SK-N-DZ (cell line): ENCODE measurements around the gene DDX10.

Experiments
- DNase-seq: peaks from one replicate; pipeline ENCODE4 v3.0.0-alpha.2; 2015; ENCODE audit warnings: low spot score

The DDX10 gene

GRCh38 chr11:108654994-108655631 is 9.8 kb upstream of the DDX10 start:
- peak; percentile 18 for DNase-seq

GRCh38 chr11:108662700-108663099 is 2.2 kb upstream of the DDX10 start:
- no peak for DNase-seq

GRCh38 chr11:108663154-108663877 is 1.6 kb upstream of the DDX10 start:
- DNase-seq = no peak

DNA sequence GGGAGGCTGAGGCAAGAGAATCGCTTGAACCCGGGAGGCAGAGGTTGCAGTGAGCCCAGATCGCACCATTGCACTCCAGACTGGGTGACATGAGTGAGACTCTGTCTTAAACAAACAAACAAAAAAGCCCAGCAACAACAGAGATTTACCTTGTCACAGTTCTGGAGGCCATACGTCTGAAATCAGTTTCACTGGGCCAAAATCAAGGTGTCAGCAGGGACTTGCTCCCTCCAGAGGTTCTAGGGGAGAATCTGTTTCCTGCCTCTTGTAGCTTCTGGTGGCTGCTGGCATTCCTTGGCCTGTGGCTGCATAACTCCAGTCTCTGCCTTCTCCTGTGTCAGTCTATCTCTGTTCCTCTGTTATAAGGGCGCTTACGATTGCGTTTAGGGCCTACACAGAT is 1.5 kb downstream of the DDX10 start:
- DNase-seq = no peak

- DNase-seq = no peak
These were observed 4.4 kb downstream of the DDX10 start for GRCh38 chr11:108669286-108669685.

GRCh38 chr11:108669711-108670110 is 4.8 kb downstream of the DDX10 start:
- no peak for DNase-seq

DNA sequence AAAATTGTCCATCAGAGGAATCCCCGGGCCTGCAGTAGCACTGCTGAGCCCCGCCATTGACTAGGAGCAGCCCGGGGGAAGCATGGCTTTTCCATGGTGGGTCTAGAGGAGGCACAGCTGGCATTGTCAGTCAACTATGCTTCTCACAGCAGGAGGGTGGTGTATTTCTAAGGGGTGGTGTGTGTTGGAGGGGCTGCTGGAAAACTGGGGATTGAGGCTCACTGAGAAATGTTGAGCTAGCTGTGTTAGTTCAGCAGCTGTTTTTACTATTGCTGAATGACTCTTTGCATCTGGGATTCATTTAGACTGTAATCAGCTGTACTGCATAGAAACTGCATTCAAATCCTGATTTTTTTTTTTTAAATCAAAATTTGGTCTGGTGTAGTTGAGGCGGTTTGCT is 5.6 kb downstream of the DDX10 start:
- no peak for DNase-seq

DNA sequence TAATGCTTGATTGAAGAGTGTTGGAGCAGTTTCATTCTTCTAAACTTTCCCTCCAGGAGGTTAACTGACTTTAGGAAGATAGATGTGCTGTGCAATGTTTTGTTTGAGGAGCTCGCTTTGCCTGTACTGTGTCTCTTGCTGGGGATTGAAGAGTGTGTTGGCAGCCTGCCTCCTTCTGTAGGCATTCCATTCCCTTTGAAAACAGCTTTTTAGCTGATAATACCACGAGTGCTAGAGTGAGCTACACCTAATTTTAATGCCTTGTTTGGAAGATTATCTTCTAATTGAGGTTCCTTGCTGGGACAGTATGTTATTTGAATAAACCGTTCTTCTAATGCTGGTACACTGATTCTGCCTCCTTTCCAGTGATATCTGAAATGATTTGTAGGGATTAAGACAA is 7.2 kb downstream of the DDX10 start:
- no peak for DNase-seq

DNA sequence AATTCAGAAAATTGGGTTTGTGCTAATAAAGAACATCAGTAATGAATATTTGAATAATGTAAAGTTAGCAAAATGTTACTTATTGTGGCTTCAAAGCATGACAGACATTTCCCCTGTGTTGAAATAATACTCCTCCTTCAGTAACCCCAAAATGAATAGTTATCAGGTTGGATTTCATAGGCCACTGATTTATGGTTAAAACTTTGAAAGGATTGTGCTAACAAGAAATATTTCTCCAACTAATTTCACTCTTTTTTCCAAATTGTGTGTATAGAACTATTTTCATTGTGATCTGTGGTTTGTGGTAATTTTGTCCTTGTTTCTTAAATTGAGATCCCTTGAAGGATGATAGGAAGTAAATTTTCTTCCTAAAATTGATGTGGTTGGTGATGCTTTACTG is 7.9 kb downstream of the DDX10 start:
- no peak for DNase-seq

DNA sequence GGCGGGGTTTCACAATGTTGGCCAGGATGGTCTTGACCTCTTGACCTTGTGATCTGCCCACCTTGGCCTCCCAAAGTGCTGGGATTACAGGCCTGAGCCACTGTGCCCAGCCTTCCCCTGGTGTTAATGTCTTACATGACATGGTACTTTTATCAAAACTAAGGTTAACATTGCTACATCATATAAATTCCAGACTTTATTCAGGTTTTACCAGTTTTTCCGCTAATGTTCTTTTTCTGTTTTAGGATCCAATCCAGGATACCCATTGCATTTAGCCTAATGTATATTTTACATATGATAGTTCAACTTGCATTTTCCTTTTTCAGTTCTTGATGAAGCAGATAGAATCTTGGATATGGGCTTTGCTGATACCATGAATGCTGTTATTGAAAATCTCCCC is 14.2 kb downstream of the DDX10 start:
- no peak for DNase-seq

GRCh38 chr11:108680271-108680670 is 15.4 kb downstream of the DDX10 start:
- DNase-seq = no peak

DNA sequence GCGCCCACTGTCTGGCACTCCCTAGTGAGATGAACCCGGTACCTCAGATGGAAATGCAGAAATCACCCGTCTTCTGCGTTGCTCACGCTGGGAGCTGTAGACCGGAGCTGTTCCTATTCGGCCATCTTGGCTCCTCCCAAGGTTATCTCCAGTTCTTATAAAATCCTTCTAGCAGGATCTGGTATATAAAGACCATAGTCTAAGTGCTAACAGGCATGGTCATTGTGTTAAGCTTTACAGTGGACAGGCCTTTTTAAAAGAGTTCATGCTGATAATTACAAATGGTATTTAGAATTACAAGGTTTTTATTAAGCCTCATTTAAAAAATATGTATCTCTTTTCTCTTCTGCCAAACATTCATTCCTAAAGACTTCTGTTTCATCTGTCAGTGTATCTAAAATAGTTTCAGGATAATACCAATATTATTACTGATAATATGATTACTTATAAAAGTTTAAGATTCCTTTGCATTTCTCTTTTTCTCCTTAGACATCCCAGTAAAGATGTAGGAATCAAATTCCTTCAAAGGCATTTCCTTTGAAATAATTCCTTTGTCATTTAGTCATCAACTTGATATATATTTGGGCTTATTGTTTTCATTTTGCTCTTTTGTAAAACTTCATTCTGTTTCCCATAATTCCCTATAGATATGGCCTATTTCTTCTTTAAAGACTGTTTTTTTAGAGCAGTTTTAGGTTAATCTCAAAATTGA is 20.7 kb downstream of the DDX10 start:
- no peak for DNase-seq

DNA sequence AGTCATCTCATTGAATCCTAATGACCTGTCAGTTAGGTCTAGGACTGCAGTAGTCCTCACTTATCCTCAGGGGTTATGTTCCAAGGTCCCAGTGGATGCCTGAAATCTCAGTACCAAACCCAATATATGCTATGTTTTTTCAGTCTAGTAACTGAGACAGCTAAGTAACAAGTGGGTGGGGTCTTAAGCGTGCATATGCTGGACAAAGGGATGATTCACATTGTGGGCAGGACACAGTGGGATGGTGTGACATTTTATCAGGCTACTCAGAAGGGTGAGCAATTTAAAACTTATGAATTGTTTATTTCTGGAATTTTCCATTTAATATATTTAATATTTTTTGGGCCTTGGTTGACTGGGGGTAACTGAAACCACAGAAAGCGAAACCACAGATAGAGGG is 29.0 kb downstream of the DDX10 start:
- no peak for DNase-seq

GRCh38 chr11:108694846-108695245 is 30.0 kb downstream of the DDX10 start:
- DNase-seq = no peak

- peak; percentile 19 for DNase-seq
These were observed 33.1 kb downstream of the DDX10 start for GRCh38 chr11:108697872-108698473.

DNA sequence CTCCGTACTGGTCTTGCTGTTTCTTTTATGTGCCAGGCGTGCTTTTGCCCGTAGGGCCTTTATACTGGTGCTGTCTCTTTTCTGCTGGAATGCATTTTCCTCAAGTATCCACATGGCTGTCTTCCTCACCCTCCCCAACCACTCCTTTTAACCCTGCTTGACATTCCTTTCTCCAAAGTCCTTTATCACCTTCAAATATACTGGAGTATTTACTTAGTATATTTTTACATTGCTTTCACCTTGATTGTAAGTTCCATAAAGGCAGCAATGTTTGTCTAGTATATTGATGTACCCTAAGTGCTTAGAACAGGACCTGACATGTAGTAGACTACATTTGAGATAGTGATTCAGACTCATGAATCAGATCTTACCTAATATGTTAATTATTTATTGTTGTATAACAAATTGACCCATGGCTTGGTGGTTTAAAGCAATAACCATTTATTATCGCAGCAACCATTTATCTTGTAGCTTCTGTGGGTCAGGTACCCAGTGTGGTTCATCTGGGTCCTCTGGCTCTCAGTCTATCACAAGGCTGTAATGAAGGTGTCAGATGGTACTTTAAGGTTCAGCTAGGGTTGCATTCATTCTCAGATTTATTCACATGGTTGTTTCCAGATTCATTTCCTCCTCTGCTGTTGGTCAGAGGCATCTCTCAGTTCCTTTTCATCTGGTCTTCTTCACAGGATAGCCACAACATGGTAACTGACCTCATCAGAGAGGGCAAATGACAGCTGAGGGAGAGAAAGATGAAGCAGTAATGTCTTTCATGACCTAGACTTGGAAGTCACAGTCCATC is 34.2 kb downstream of the DDX10 start:
- DNase-seq = no peak

GRCh38 chr11:108703916-108704315 is 39.0 kb downstream of the DDX10 start:
- no peak for DNase-seq

GRCh38 chr11:108705061-108705460 is 40.2 kb downstream of the DDX10 start:
- no peak for DNase-seq

DNA sequence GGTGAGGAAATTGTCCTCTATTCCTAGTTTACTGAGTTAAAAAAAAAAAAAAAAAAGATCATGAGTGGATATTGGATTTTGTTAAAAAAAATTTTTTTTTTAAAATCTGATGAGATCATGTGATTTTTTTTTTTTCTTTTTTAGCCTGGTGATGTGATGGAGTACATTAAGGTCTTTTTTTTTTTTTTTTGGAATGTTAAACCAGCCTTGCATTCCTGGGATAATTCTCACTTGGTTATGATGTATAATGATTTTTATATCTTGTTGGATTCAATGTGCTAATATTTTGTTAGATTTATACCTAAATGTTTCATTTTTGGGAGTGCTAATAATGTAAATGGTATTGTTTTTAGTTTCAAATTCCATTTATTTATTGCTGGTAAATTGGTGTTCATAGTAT is 43.3 kb downstream of the DDX10 start:
- no peak for DNase-seq

DNA sequence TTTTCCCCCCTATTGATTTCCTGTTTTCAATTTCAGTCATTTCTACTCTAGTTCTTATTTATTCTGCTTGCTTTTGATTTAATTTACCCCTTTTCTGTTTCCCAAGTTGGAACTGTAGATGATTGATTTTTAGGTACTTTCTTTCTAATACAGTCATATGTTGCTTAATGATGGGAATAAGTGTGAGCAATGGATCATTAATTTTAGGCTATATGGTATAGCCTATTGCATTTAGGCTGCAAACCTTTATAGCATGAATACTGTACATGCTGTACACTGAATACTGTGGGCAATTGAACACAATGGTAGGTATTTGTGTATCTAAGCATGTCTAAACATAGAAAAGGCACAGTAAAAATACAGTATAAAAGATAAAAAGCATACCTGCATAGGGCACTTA is 44.9 kb downstream of the DDX10 start:
- no peak for DNase-seq

- DNase-seq = no peak
These were observed 48.4 kb downstream of the DDX10 start for GRCh38 chr11:108713076-108713790.
